NCI-H524 (cell line): Measurements from ENCODE around the gene LPP.

Source experiments
- DNase-seq, 2 experiments: peaks; one replicate each; lab custom pipeline; 2025; lab: John Stamatoyannopoulos, UW

LPP gene

GRCh38 chr3:188272481-188273372 is 118.8 kb downstream of the LPP start:
- no peak for DNase-seq

DNA sequence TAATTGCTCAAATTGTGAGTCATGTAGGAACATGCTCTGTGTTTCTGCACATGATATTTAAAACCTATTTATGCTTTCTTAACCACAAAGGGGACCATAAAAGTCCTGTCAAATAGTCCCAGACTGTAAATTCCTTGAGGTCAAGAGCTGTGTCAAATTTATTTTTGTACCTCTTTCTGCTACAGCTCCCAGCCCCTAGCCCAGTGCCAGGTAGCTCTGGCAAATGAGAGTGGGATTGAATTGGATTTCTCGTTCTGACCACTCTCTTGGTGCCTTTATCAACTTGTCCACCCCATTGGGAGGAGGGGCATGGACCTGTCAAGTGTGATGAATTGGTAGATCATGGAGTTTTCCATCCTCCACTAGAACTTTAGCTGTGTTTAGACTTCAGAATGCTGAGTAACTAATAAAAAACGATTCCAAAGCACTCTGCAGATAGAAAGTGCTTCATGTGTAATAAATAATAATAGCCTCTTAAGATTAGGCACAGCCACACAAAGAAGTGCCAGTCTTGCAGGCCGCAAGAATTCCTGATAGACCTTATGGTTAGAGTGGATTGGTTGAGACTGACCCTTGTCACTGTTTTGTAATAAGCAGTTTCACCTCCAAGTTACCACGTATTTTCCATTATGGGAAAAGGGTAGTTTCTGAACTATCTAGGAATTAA is 120.4 kb downstream of the LPP start:
- DNase-seq = no peak

GRCh38 chr3:188276375-188276774 is 122.4 kb downstream of the LPP start:
- DNase-seq = no peak

GRCh38 chr3:188278717-188279324 is 124.9 kb downstream of the LPP start:
- no peak for DNase-seq

DNA sequence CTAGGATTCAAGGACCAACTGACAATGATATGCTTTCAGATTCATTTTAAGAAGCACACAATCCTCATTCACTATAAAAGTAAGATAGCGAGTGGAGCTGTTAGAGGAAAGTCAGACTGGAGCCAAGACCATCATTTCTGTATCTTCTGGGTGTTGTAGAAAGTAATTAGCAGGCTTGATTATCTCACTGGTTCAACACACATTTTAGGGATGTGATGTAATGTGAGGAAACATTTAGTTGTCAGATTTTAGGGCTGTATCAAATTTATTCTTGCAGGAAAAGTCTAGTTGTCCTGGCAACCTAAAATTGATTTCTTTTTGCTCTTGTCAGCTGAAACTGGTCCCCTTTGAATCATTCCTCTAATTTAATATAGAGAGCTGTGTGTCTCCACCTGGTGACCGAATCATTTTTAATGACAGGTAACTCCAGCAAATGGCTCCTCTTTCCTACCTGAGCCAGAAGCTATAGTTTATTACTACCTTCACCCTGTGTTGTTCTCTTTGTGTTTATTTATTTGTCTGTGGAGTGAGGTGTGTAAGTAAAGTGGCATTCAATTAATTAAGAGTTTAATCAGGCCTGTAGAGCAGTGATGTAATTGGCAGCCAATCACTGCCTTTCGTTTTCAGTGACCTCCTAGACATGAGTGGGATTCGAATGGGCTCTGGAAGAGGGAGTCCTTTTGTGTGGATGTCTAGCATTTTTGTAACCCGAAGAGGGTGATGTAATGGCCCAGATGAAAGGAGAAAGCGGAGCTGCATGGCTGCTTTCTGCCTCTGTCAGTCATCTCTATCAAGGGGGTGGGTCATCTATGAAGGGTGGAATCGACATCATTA is 125.8 kb downstream of the LPP start:
- no peak for DNase-seq

DNA sequence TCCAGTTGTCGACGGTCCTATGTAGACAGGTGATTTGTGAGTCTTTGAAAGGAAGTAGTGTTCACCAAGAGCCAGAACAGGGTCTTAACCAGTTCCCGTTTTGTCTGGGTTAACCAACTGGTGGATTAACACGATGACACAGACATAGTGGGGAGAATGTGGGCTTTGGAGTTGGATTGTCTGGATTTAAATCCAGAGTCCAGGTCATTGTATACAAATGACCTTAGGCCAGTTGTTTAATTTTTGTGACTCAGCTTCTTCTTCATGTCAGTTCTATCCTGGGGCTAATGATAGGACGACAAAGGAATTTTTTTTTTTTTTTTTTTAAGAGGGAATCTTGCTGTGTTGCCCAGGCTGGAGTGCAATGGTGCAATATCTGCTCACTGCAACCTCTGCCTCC is 126.7 kb downstream of the LPP start:
- DNase-seq = no peak

GRCh38 chr3:188282871-188283270 is 128.9 kb downstream of the LPP start:
- DNase-seq = no peak

DNA sequence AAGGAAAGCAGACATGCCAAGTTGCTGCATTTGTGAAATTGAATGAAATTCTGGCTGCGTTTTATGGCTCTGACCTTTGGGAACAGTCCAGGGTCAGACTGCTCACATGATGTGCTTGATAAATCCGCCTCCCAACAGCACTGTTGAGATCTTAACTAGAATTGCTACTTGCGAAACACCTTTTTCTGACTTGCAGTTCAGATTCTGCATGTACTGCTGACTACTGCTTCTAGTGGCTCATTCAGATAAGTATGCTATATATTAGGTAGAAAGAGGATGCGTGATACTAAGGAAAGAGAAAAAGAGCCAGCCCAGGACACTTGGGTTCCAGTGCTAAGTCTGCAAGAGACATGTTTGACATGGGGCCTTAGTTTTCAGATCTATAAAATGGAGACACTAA is 129.4 kb downstream of the LPP start:
- DNase-seq = no peak

DNA sequence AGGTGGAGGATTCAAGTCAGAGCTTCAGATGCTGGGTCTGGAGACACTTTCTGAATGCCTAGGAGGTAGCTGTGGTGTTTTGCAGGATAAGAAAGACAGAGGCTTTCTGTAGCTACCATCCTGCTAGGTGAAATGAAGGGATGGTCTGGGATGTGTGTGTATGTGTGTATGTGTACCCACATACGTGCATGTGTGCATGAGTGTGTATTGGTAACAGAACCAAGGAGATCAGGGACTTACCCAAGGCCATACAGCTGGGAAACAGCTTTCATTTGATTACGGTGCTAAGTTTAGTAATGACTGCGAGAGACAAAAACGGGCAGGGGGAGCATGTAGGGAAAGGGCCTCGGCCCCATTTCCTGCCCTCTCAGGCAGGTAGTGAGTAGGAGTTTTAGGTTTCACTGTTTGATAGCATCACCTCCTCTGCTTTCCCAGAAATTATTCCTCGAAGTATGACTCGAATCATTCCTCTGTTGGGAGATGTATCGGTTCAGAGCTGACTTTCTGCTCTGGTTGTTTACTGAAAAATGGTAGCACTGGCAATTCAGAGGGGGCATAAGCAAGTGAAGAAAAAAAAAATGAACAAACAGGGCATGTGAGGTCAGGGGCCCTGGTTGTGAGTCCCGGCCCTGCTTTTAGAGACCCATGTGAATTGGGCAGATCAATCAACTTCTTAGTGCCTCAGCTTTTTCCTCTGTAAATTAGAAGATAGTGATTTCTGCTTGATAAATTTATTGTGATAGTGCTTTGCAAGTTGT is 130.7 kb downstream of the LPP start:
- no peak for DNase-seq

DNA sequence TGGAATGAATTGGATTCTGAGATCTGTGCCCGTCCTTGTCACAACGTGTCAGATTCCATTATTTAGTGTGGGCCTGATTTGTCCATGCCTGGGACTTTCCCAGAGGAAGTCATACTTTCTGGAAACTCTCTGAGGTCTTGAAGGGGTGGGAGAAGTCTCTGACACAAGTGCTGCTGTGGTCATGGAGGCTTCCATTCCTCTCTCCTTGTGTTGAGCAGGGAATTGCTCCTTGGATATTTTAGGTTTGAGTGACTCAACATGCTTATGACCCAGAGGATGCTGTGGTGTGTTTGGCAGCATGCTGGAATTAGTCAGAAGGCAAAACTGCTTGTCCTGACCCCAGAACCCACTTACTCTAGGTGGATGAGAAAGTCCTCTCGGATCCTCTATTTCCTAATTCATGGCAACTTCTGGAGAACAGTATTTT is 132.1 kb downstream of the LPP start:
- DNase-seq = no peak

DNA sequence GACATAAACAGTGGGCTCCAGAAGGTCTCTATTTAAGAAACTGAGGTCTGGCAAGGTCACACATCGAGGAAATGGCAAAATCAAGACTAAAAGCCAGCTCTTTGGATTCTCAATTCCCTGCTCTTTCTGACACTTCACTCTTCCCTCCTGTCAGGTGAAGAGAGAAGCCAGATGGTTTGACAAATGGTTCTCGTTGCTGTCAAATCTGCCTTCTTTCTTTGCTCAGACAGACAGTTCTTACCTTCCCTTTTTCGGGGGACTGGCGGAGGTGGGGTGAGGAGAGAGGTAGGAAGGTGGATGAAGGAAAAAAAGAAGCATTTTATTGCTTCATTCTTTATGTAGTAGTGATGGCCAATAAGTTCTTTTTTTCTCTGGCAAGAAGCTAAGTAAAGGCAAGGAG is 133.4 kb downstream of the LPP start:
- peak; percentile 49 to 80 for DNase-seq

DNA sequence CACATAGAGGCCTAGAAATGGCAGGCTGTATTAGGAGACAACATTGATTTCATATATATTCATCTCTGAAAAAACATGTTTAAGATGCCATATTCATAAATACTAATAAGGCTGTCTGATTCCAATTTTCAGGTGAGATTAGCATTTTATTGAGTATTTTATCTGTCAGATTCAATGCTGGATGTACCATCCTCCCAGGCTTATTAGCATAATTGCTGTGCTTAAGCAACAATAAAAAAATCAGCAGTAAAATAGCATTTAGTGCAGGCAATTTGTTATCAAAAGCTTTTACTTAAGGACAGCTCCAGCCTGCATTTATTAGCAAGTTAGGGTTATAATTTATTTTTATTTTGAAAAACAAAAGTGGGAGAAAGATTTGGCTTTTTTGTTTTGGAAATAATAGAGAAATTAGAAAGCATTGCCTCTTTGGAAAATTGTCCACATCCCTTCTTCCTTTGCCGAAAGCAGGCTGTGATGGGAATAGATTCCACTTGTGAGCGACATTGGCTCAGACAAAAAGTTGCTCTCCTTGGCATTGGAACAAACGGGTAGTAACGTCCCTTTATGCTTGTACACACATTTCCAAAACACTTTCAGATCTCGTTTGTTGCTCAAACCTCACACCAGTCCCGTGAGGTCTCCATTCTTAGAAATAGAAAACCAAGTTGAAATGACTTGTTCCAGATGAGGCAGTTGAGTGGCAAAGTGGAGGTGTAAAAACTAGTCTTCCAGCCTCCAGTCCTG is 134.0 kb downstream of the LPP start:
- DNase-seq = peak in 1 of 2 experiments; percentile 63

GRCh38 chr3:188292251-188292650 is 138.3 kb downstream of the LPP start:
- no peak for DNase-seq

DNA sequence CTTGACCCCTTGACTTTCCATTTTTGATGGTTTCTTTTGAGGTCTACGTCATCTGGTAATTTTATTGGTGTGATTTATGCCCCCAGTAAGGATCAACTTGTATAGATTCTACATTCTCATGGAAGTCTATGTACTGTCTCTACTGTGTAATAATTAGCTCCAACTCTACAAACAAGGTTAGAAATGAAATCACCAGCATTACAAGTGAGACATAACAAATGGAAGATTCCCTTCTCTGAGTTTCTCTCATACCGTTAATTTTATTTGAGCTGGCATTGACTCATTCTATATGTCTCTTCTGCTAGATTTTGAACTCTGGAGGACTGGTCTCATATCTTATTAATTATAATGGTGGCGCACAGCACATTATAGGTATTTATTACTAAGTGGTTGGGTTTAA is 138.9 kb downstream of the LPP start:
- DNase-seq = no peak

DNA sequence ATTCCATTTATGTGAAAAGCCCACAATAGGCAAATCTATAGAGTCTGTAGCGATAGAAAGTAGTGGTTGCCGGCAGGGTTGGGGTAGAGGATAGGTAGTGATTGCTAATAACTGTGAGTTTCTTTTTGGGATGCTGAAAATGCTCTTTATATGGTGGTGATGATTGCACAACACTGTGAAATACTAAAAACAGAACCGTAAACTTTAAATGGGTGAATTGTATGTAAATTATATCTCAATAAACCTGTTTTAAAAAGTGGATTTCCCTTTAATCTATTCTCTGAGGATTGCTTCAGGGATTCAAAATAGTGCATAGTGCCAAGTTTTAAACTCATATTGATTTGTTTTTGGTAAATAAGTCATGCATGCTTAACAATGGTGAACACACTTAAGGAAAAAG is 140.2 kb downstream of the LPP start:
- DNase-seq = no peak

- DNase-seq = no peak
Observed at GRCh38 chr3:188294823-188295487, 141.0 kb downstream of the LPP start.

DNA sequence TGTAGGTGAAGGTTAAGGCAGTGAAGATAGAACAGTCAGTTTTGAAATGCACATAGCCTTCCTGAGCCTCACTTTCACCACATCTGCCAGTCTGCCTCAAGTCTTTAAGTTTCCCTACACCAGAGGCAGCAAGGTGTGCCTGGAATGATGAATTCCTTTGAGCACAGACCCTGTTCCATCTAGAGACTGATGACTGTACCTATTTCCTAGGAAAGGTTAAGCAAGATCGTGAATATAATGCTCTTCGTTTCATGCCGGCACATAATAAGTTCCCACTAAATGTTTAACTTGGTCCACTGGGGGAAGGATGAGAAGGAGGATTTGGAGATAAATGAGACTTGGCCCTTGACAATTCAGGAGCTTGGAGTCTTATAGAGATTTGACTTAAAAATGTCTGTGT is 141.9 kb downstream of the LPP start:
- no peak for DNase-seq

DNA sequence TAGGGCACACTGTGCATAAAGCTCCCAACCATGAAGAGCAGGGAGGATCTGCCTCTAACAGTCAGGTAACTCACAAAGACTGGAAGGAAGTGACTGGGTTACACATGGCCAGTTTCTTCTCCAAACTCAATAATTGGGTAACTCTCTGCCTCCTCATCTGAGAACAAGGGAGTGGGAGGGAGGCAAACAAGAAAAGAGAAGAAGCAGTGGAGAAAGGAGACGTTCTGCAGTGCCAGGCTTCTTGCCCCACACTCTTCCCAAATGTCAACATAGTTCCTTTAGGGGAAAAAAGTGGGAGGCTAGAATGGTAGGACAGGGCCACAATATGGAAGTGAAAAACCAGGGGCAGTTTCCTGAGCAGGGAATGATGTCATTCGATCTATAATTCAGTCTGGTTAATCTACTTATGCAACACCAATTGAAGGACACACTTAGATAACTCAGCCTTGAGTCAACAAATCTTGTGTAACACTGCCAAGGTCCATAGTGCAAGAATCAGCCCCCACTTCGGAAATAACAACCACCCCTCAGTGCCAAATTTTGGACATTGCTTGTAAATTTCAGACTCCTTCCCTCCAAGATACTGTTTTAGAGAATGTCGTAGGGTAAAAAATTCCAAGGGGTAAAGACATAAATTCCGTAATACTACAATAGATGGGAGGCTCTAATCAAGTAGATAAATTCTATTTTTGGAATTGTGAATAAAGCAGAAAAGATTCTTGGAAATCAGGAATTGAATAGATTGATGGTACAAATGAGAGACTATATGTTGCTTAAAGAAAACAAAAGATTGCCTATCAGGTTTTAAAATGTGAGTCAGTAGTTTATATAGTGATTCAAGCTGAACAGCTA is 143.0 kb downstream of the LPP start:
- no peak for DNase-seq

DNA sequence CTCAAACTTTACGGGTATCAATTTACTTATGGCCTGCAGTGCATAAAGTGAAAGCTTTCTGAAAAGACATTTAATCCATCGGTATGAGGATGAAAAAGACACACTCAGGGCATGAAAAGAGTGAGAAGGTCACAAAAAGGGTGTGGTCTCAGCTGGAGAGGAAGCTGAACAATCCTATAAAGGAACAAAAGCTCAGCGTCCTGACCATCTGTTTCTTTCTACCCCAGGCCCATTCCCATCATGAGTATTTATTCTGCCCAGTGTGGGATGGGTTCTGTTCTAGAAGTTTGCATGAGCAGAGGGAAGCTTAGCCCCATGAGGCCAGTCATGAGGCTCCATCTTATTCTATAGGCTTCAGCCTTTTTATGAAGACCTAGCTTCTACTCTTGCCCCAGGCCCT is 144.6 kb downstream of the LPP start:
- DNase-seq = peak in 1 of 2 experiments; percentile 39
